Natural killer cell (primary cell): ENCODE results near the gene TNFAIP3. TPM values are rescaled to one million over a fixed set of nuclear protein-coding genes. Genes with fewer than 3 reads are reported as not detected.

Experiments used
- ATAC-seq, 3 donors: fragments of 150-1000 bp in 2 of 3; fragments of 200-7000 bp in 1 of 3; cut with Tn5 transposase; 1 replicate in 1 of 3; 2 replicates in 2 of 3; pipeline ENCODE4 v1.10.0; 2021; ENCODE audit warnings: mild to moderate bottlenecking in 2 of 3, moderate library complexity in 2 of 3
- DNase-seq, 2 donors: peaks; one replicate each; pipeline versions ENCODE4 v3.0.0 to v3.0.0-alpha.2; 2013 to 2021; ENCODE audit warnings: mixed read lengths in 1 of 2
- H3K27ac ChIP-seq: one replicate; pipeline ENCODE4 v1.5.1; 2013; ENCODE audit warnings: mild to moderate bottlenecking, low read length
- H3K27me3 ChIP-seq: one replicate; pipeline ENCODE4 v1.6.1; 2013; ENCODE audit warnings: low read length; ENCODE audit not compliant: control insufficient read depth, insufficient read depth
- H3K36me3 ChIP-seq: one replicate; pipeline ENCODE4 v1.6.1; 2013; ENCODE audit warnings: low read length; ENCODE audit not compliant: control insufficient read depth, insufficient read depth
- H3K4me1 ChIP-seq: one replicate; pipeline ENCODE4 v1.6.1; 2013; ENCODE audit warnings: low read length; ENCODE audit not compliant: control insufficient read depth, insufficient read depth
- H3K4me3 ChIP-seq: one replicate; pipeline ENCODE4 v1.5.1; 2013; ENCODE audit warnings: low read length
- H3K9me3 ChIP-seq: one replicate; pipeline ENCODE4 v1.6.1; 2013; ENCODE audit warnings: low read length; ENCODE audit not compliant: control insufficient read depth, insufficient read depth
- H3K27ac Mint-ChIP-seq, 2 donors: one replicate each; pipeline ENCODE4 v1.8.0; 2022; ENCODE audit warnings: mild to moderate bottlenecking in 2 of 2, mixed read lengths in 2 of 2, moderate library complexity in 1 of 2
- H3K27me3 Mint-ChIP-seq, 2 donors: one replicate each; pipeline ENCODE4 v1.8.0; 2022; ENCODE audit warnings: low read depth in 2 of 2, mixed read lengths in 2 of 2
- H3K36me3 Mint-ChIP-seq: one replicate; pipeline ENCODE4 v1.8.0; 2022; ENCODE audit warnings: mixed read lengths
- H3K4me1 Mint-ChIP-seq, 2 donors: one replicate each; pipeline ENCODE4 v1.8.0; 2022; ENCODE audit warnings: mixed read lengths in 2 of 2
- H3K4me3 Mint-ChIP-seq: one replicate; pipeline ENCODE4 v1.8.0; 2022; ENCODE audit warnings: mild to moderate bottlenecking, moderate library complexity, mixed read lengths
- H3K9me3 Mint-ChIP-seq, 2 donors: one replicate each; pipeline ENCODE4 v1.8.0; 2022; ENCODE audit warnings: mixed read lengths in 2 of 2
- CTCF ChIP-seq: fragments of 200-600 bp; IDR thresholded peaks from one replicate; pipeline ENCODE4 v1.8.0; 2022; ENCODE audit warnings: antibody characterized with exemption
- WGBS: methylation state at CpG from one replicate; pipeline ENCODE4 v1.1.7; 2013; ENCODE audit warnings: missing lambda C conversion rate; ENCODE audit not compliant: insufficient coverage; 5-methylcytosine and 5-hydroxymethylcytosine counted together
- intact Hi-C: fragments of 100-400 bp; cut with micrococcal nuclease; formaldehyde crosslinking; loops from one replicate; pipeline ENCODE4 v1.14.2; 2022
- total RNA-seq, 4 donors: library from RNA; stranded (reverse); fragments of 120-200 nt in 1 of 4; gene quantifications; one replicate each; pipeline versions ENCODE4 v1.2.3 to v1.2.4, GENCODE V29; 2013 to 2022

Gene TNFAIP3
- total RNA-seq, 3 donors from 2014 or later (not counting 1 experiment from before 2014, with no cell fraction given): 1,163 to 1,298 (median 1,241) TPM

DNA sequence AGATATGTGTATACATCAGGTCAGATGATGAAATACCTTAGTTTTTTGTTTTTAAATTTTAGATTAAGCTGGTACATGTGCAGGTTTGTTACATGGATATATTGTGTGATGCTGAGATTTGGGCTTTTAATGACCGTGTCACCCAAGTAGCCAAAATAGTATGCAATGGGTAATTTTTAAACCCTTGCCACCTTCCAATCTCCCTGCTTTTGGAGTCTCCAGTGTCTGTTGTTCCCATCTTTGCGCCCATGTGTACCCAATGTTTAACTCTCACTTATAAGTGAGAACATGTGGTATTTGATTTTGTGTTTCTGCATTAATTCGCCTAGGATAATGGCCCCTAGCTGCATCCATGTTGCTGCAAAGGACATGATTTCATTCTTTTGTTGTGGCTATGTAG, 45.8 kb downstream of the TNFAIP3 start:
- DNase-seq (no peak), ATAC-seq (no peak)
- Histone ChIP-seq H3K4me3 (no peak overlapping the region), H3K4me1 (peaks cover 6% of the 10 kb centered on the region), H3K36me3 (no peaks in the 10 kb centered on the region), H3K27me3 (no peaks in the 10 kb centered on the region), H3K9me3 (no peaks in the 10 kb centered on the region), H3K27ac (no peak overlapping the region)
- Mint-ChIP-seq H3K27me3 (peaks cover 26 to 30% of the 10 kb centered on the region in 2 donors), H3K4me1 (peaks cover 19 to 20% of the 10 kb centered on the region in 2 donors), H3K36me3 (peaks cover 7% of the 10 kb centered on the region), H3K9me3 (no peaks in the 10 kb centered on the region), H3K27ac (peak overlapping the region in 1 of 2 donors; percentile 30), H3K4me3 (no peak overlapping the region)
- 97% methylated on average over 2 of the region's 3 CpGs for WGBS
- TF ChIP-seq CTCF: no peak
- intact Hi-C loops: no loop called here

DNA sequence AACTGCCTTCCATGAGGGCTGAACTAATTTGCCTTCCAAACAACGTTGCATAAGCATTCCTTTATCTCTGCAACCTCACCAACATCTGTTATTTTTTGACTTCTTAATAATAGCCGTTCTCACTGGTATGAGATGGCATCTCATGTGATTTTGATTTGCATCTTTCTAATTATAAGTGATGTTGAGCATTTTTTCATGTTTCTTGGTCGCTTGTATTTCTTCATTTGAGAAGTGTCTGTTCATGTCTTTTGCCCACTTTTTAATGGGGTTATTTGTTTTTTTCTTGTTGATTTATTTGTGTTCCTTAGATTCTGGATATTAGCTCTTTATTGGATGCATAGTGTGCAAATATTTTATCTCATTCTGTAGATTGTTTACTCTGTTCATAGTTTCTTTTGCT, 46.4 kb downstream of the TNFAIP3 start:
- Histone ChIP-seq H3K4me3 (no peak overlapping the region), H3K4me1 (peaks cover 6% of the 10 kb centered on the region), H3K36me3 (no peaks in the 10 kb centered on the region), H3K9me3 (no peaks in the 10 kb centered on the region), H3K27ac (no peak overlapping the region), H3K27me3 (no peaks in the 10 kb centered on the region)
- ATAC-seq (no peak), DNase-seq (no peak)
- 88% methylated on average over 2 of the region's 3 CpGs for whole genome bisulfite sequencing
- no peak overlapping the region for H3K4me3 Mint-ChIP-seq
- no peak for TF ChIP-seq CTCF
- intact Hi-C loops: no loop called here
- no peaks in the 10 kb centered on the region for H3K9me3 Mint-ChIP-seq
- peaks cover 7% of the 10 kb centered on the region for H3K36me3 Mint-ChIP-seq
- H3K27me3 Mint-ChIP-seq: peaks cover 26 to 30% of the 10 kb centered on the region in 2 donors
- peaks cover 19% of the 10 kb centered on the region in 2 donors for H3K4me1 Mint-ChIP-seq
- no peak overlapping the region for H3K27ac Mint-ChIP-seq

GRCh38 chr6:137913996-137914529, 47.0 kb downstream of the TNFAIP3 start:
- H3K27me3 Mint-ChIP-seq: peaks cover 27 to 30% of the 10 kb centered on the region in 2 donors
- peaks cover 12 to 17% of the 10 kb centered on the region in 2 donors for H3K4me1 Mint-ChIP-seq
- H3K9me3 ChIP-seq: no peaks in the 10 kb centered on the region
- ATAC-seq (no peak), DNase-seq (no peak)
- H3K27ac ChIP-seq: no peak overlapping the region
- no peak for TF ChIP-seq CTCF
- H3K36me3 ChIP-seq: no peaks in the 10 kb centered on the region
- no peaks in the 10 kb centered on the region for H3K27me3 ChIP-seq
- no peak overlapping the region for H3K4me3 ChIP-seq
- H3K27ac Mint-ChIP-seq: no peak overlapping the region
- H3K36me3 Mint-ChIP-seq: peaks cover 7% of the 10 kb centered on the region
- H3K4me3 Mint-ChIP-seq: no peak overlapping the region
- no peaks in the 10 kb centered on the region for H3K9me3 Mint-ChIP-seq
- H3K4me1 ChIP-seq: peaks cover 6% of the 10 kb centered on the region
- intact Hi-C loops: no loop called here

- peaks cover 10 to 11% of the 10 kb centered on the region in 2 donors for H3K4me1 Mint-ChIP-seq
- Histone ChIP-seq H3K27ac (no peak overlapping the region), H3K27me3 (no peaks in the 10 kb centered on the region), H3K9me3 (no peaks in the 10 kb centered on the region), H3K4me3 (no peak overlapping the region), H3K4me1 (peaks cover 6% of the 10 kb centered on the region), H3K36me3 (no peaks in the 10 kb centered on the region)
- peaks cover 24 to 30% of the 10 kb centered on the region in 2 donors for H3K27me3 Mint-ChIP-seq
- 90% methylated on average over 2 of the region's 4 CpGs for WGBS
- H3K4me3 Mint-ChIP-seq: no peak overlapping the region
- peaks cover 7% of the 10 kb centered on the region for H3K36me3 Mint-ChIP-seq
- TF ChIP-seq CTCF: no peak
- ATAC-seq: no peak
- intact Hi-C loops: no loop called here
- no peaks in the 10 kb centered on the region for H3K9me3 Mint-ChIP-seq
- no peak for DNase-seq
- no peak overlapping the region for H3K27ac Mint-ChIP-seq
These were observed 47.6 kb downstream of the TNFAIP3 start for GRCh38 chr6:137914530-137915193.
